HG03432 (cell line): ENCODE measurements around the gene PRELP.

Source experiments
- ATAC-seq: cut with Tn5 transposase; IDR thresholded peaks from one replicate; pipeline ENCODE4 v1.9.1; 2021; ENCODE audit warnings: mild to moderate bottlenecking, moderate library complexity; ENCODE audit not compliant: unreplicated experiment

The PRELP gene

GRCh38 chr1:203521074-203521794 is 45.6 kb downstream of the PRELP start:
- ATAC-seq = no peak

GRCh38 chr1:203521812-203522211 is 46.2 kb downstream of the PRELP start:
- no peak for ATAC-seq

GRCh38 chr1:203522237-203522636 is 46.6 kb downstream of the PRELP start:
- ATAC-seq = no peak

GRCh38 chr1:203523667-203524066 is 48.1 kb downstream of the PRELP start:
- ATAC-seq = no peak

GRCh38 chr1:203524152-203524551 is 48.5 kb downstream of the PRELP start:
- ATAC-seq = no peak

- no peak for ATAC-seq
These were observed 49.2 kb downstream of the PRELP start for GRCh38 chr1:203524824-203525223.

- no peak for ATAC-seq
These were observed 50.1 kb downstream of the PRELP start for GRCh38 chr1:203525685-203526084.

- ATAC-seq = no peak
These were observed 50.5 kb downstream of the PRELP start for GRCh38 chr1:203526130-203526529.

GRCh38 chr1:203526572-203526971 is 51.0 kb downstream of the PRELP start:
- no peak for ATAC-seq

- no peak for ATAC-seq
These were observed 51.4 kb downstream of the PRELP start for GRCh38 chr1:203527013-203527412.

GRCh38 chr1:203528063-203528462 is 52.5 kb downstream of the PRELP start:
- no peak for ATAC-seq

GRCh38 chr1:203528976-203529835 is 53.6 kb downstream of the PRELP start:
- ATAC-seq = no peak

- no peak for ATAC-seq
These were observed 55.5 kb downstream of the PRELP start for GRCh38 chr1:203531063-203531462.

- no peak for ATAC-seq
These were observed 58.4 kb downstream of the PRELP start for GRCh38 chr1:203534012-203534411.

- ATAC-seq = no peak
These were observed 58.9 kb downstream of the PRELP start for GRCh38 chr1:203534526-203534925.

- ATAC-seq = no peak
These were observed 61.0 kb downstream of the PRELP start for GRCh38 chr1:203536575-203536974.

GRCh38 chr1:203536980-203537455 is 61.4 kb downstream of the PRELP start:
- no peak for ATAC-seq

GRCh38 chr1:203537806-203538464 is 62.3 kb downstream of the PRELP start:
- ATAC-seq = no peak

- ATAC-seq = no peak
These were observed 63.1 kb downstream of the PRELP start for GRCh38 chr1:203538726-203539125.

GRCh38 chr1:203539831-203540546 is 64.4 kb downstream of the PRELP start:
- ATAC-seq = no peak
